GM12872 (cell line): Measurements from ENCODE around the gene P2RY13.

Experiments used
- TF ChIP-seq, protein P1 (sequence below): IDR thresholded peaks from 3 replicates; pipeline ENCODE4 v1.5.1; 2011; ENCODE audit warnings: low read depth, mild to moderate bottlenecking, low read length, moderate library complexity; ENCODE audit not compliant: insufficient read depth

The P2RY13 gene

GRCh38 chr3:151297429-151297828 lies 31.9 kb downstream of the P2RY13 start:
- TF ChIP-seq, protein P1, sequence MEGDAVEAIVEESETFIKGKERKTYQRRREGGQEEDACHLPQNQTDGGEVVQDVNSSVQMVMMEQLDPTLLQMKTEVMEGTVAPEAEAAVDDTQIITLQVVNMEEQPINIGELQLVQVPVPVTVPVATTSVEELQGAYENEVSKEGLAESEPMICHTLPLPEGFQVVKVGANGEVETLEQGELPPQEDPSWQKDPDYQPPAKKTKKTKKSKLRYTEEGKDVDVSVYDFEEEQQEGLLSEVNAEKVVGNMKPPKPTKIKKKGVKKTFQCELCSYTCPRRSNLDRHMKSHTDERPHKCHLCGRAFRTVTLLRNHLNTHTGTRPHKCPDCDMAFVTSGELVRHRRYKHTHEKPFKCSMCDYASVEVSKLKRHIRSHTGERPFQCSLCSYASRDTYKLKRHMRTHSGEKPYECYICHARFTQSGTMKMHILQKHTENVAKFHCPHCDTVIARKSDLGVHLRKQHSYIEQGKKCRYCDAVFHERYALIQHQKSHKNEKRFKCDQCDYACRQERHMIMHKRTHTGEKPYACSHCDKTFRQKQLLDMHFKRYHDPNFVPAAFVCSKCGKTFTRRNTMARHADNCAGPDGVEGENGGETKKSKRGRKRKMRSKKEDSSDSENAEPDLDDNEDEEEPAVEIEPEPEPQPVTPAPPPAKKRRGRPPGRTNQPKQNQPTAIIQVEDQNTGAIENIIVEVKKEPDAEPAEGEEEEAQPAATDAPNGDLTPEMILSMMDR = no peak

GRCh38 chr3:151296226-151296625 lies 33.1 kb downstream of the P2RY13 start:
- TF ChIP-seq, protein P1 = no peak

- TF ChIP-seq, protein P1 = no peak
These were observed 36.2 kb downstream of the P2RY13 start for GRCh38 chr3:151293127-151293526.

GRCh38 chr3:151290673-151291072 lies 38.7 kb downstream of the P2RY13 start:
- TF ChIP-seq, protein P1 = peak; percentile 36; the same call in 1 of the 3 replicates

DNA sequence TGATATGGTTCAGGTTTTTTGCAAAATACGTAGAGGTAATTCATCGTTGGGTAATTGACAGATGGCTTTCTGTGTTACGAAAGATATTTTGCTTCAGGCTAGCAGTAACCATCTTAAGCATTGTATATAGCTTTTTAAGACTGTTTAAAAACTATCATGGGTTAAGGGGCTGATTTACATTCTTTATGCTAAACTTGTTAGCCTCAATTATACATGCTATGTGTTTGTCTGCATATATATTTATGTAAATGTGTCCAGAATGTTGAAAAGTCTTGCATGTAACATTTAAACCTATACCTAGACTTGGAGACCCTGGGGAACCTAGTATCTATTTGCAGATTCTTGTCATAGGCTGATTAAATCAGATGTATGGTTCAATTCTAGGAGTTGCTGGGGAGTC lies 39.9 kb downstream of the P2RY13 start:
- TF ChIP-seq, protein P1 = no peak

DNA sequence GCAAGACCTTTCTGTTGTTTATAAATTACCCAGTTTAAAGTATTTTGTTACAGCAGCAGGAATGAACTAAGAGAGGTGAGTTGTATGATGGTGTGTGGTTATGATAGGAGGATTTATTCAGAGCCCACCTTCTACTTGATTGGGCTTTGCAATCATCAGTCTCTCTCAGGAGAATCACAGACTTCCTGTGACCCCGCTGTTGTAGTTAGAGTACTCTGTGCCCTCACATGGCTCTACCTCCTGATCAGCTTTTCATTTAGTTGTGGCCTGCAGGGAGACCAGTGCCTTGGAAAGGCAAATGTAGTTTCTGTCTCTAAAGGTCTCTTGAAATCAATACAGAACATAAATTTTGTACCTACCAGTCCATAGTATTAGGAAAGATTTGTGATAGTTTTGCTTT lies 43.4 kb downstream of the P2RY13 start:
- TF ChIP-seq, protein P1 = no peak

DNA sequence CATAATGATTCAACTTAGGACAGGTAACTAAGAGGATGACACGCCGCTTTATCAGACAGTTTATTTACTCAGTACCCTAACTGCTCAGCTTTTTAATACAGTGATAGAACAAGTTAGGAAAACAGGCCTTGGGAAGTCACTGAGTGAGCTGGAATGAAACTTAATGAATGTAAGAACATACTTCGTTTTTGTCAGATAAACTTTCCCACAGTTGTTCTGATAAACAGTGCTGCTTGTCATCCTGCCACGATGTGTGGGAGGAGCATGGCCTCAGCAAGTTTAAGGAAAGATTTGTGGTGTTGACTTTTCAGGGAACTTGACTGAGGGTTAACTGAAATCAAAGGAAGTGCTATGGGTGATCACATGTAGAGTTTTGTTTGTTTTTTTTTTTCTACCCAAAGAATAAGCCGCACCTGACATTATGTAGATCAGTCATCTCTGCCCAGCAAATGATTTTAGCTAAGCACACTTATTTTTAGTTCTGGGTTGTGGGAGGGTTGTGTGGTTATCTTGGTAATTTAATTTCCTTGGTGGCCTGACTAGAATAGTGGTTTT lies 45.4 kb downstream of the P2RY13 start:
- TF ChIP-seq, protein P1 = no peak
